Measurements from ENCODE around the gene ANKRD42. TPM values are rescaled to one million over a fixed set of nuclear protein-coding genes. Genes with fewer than 3 reads are reported as not detected.
A peak's percentile ranks its signal among the peaks of the same experiment; 100 is the strongest.

ANKRD42 gene
- total RNA-seq, 1 donor from 2014 or later: 9.8 TPM

- peak within 1 kb of the TSS; percentile 96 for H3K4me3 Mint-ChIP-seq (ENCODE audit: unreplicated experiment)
- peaks cover 14% of the 10 kb centered on the region for H3K27me3 Mint-ChIP-seq (ENCODE audit: unreplicated experiment)
- DNase-seq (ENCODE audit: extremely low spot score, unreplicated experiment): peak; percentile 97
- H3K36me3 Mint-ChIP-seq (ENCODE audit: unreplicated experiment): no peaks in the 10 kb centered on the region
- no peaks in the 10 kb centered on the region for H3K9me3 Mint-ChIP-seq (ENCODE audit: unreplicated experiment)
- H3K4me1 Mint-ChIP-seq (ENCODE audit: unreplicated experiment): peaks cover 23% of the 10 kb centered on the region
- TF ChIP-seq CTCF (IDR thresholded peaks at IDR 0.05): peak; percentile 41
- peak within 1 kb of the TSS; percentile 100 for H3K27ac Mint-ChIP-seq (ENCODE audit: unreplicated experiment)
Measured at GRCh38 chr11:83285771-83286528, 92.4 kb downstream of the ANKRD42 start, which contains the start of gene CCDC90B. Gene CCDC90B, minus strand, starts transcription at chr11:83286367. Its CDS starts 395 bp downstream, at chr11:83285972.

GRCh38 chr11:83287631-83288030 lies 94.1 kb downstream of the ANKRD42 start:
- Mint-ChIP-seq H3K36me3 (ENCODE audit: unreplicated experiment) (no peaks in the 10 kb centered on the region), H3K9me3 (ENCODE audit: unreplicated experiment) (no peaks in the 10 kb centered on the region), H3K27ac (ENCODE audit: unreplicated experiment) (no peak overlapping the region), H3K4me3 (ENCODE audit: unreplicated experiment) (no peak overlapping the region), H3K4me1 (ENCODE audit: unreplicated experiment) (peaks cover 20% of the 10 kb centered on the region), H3K27me3 (ENCODE audit: unreplicated experiment) (peaks cover 24% of the 10 kb centered on the region)
- DNase-seq (ENCODE audit: extremely low spot score, unreplicated experiment): no peak
- TF ChIP-seq CTCF (IDR thresholded peaks at IDR 0.05): no peak

- no peaks in the 10 kb centered on the region for H3K36me3 Mint-ChIP-seq (ENCODE audit: unreplicated experiment)
- H3K27ac Mint-ChIP-seq (ENCODE audit: unreplicated experiment): no peak overlapping the region
- peak overlapping the region; percentile 34 for H3K4me3 Mint-ChIP-seq (ENCODE audit: unreplicated experiment)
- H3K4me1 Mint-ChIP-seq (ENCODE audit: unreplicated experiment): peaks cover 3% of the 10 kb centered on the region
- H3K27me3 Mint-ChIP-seq (ENCODE audit: unreplicated experiment): peaks cover 56% of the 10 kb centered on the region
- TF ChIP-seq CTCF (IDR thresholded peaks at IDR 0.05): peak; percentile 77
- H3K9me3 Mint-ChIP-seq (ENCODE audit: unreplicated experiment): no peaks in the 10 kb centered on the region
- no peak for DNase-seq (ENCODE audit: extremely low spot score, unreplicated experiment)
Measured at GRCh38 chr11:83292709-83293456, 99.4 kb downstream of the ANKRD42 start.

- no peak overlapping the region for H3K27ac Mint-ChIP-seq (ENCODE audit: unreplicated experiment)
- peaks cover 58% of the 10 kb centered on the region for H3K27me3 Mint-ChIP-seq (ENCODE audit: unreplicated experiment)
- DNase-seq (ENCODE audit: extremely low spot score, unreplicated experiment): no peak
- no peak overlapping the region for H3K4me3 Mint-ChIP-seq (ENCODE audit: unreplicated experiment)
- H3K4me1 Mint-ChIP-seq (ENCODE audit: unreplicated experiment): peaks cover 3% of the 10 kb centered on the region
- no peak for TF ChIP-seq CTCF (IDR thresholded peaks at IDR 0.05)
- no peaks in the 10 kb centered on the region for H3K36me3 Mint-ChIP-seq (ENCODE audit: unreplicated experiment)
- H3K9me3 Mint-ChIP-seq (ENCODE audit: unreplicated experiment): no peaks in the 10 kb centered on the region
Measured at GRCh38 chr11:83293457-83293774, 99.9 kb downstream of the ANKRD42 start.

GRCh38 chr11:83294208-83294607 lies 100.7 kb downstream of the ANKRD42 start:
- H3K27me3 Mint-ChIP-seq (ENCODE audit: unreplicated experiment): peaks cover 56% of the 10 kb centered on the region
- no peak overlapping the region for H3K27ac Mint-ChIP-seq (ENCODE audit: unreplicated experiment)
- no peaks in the 10 kb centered on the region for H3K36me3 Mint-ChIP-seq (ENCODE audit: unreplicated experiment)
- TF ChIP-seq CTCF (IDR thresholded peaks at IDR 0.05): no peak
- H3K4me3 Mint-ChIP-seq (ENCODE audit: unreplicated experiment): no peak overlapping the region
- no peaks in the 10 kb centered on the region for H3K9me3 Mint-ChIP-seq (ENCODE audit: unreplicated experiment)
- peaks cover 3% of the 10 kb centered on the region for H3K4me1 Mint-ChIP-seq (ENCODE audit: unreplicated experiment)
- no peak for DNase-seq (ENCODE audit: extremely low spot score, unreplicated experiment)

All from osteocyte (in vitro differentiated cells).